Neural cell (in vitro differentiated cells): Measurements from ENCODE around the gene RARRES2. TPM values are rescaled to one million over a fixed set of nuclear protein-coding genes. Genes with fewer than 3 reads are reported as not detected.

Source experiments
- H2AFZ ChIP-seq: fragments of 200-600, 300-800 bp; sonication (generic), shearing (Covaris generic); 2 replicates; pipeline ENCODE4 v1.6.0; 2014; ENCODE audit warnings: low read depth, mild to moderate bottlenecking, antibody characterized with exemption, low read length, moderate library complexity
- H3F3A ChIP-seq: fragments of 200-600 bp; shearing (Covaris generic); 2 replicates; pipeline ENCODE4 v1.6.1; 2016; ENCODE audit warnings: mild to moderate bottlenecking, moderate library complexity, mixed read lengths, antibody characterized with exemption, low read length; ENCODE audit not compliant: insufficient read depth, poor library complexity, severe bottlenecking
- H3K27ac ChIP-seq: fragments of 200-600, 300-800 bp; sonication (generic), shearing (Covaris generic); 2 replicates; pipeline ENCODE4 v1.5.1; 2014; ENCODE audit warnings: mild to moderate bottlenecking, low read length, moderate library complexity
- H3K27me3 ChIP-seq: fragments of 300-800, 200-600 bp; sonication (generic), shearing (Covaris generic); 2 replicates; pipeline ENCODE4 v1.6.0; 2014; ENCODE audit warnings: mild to moderate bottlenecking, low read depth, low read length, moderate library complexity; ENCODE audit not compliant: insufficient read depth
- H3K36me3 ChIP-seq: fragments of 300-800, 200-600 bp; sonication (generic), shearing (Covaris generic); 2 replicates; pipeline ENCODE4 v1.5.1; 2014; ENCODE audit warnings: mild to moderate bottlenecking, antibody characterized with exemption, low read length, moderate library complexity; ENCODE audit not compliant: insufficient read depth
- H3K4me2 ChIP-seq: fragments of 300-800, 200-600 bp; sonication (generic), shearing (Covaris generic); 2 replicates; pipeline ENCODE4 v1.6.0; 2014; ENCODE audit warnings: mild to moderate bottlenecking, low read length
- H3K4me3 ChIP-seq: fragments of 300-800, 200-600 bp; sonication (generic), shearing (Covaris generic); 2 replicates; pipeline ENCODE4 v1.5.1; 2014; ENCODE audit warnings: mild to moderate bottlenecking, low read length, moderate library complexity
- H3K79me2 ChIP-seq: fragments of 200-600 bp; shearing (Covaris generic); replicated peaks from 2 replicates; pipeline ENCODE4 v1.6.0; 2014; ENCODE audit warnings: mild to moderate bottlenecking, low read length, moderate library complexity; ENCODE audit not compliant: insufficient read depth
- H3K9ac ChIP-seq: fragments of 300-800, 200-600 bp; sonication (generic), shearing (Covaris generic); 2 replicates; pipeline ENCODE4 v1.6.1; 2016; ENCODE audit warnings: mild to moderate bottlenecking, low read length, mixed read lengths
- H3K9me2 ChIP-seq: fragments of 200-600 bp; shearing (Covaris generic); 2 replicates; pipeline ENCODE4 v1.6.1; 2016; ENCODE audit warnings: mild to moderate bottlenecking, low read length, mixed read lengths; ENCODE audit not compliant: insufficient read depth
- H3K9me3 ChIP-seq: fragments of 200-600, 300-800 bp; sonication (generic), shearing (Covaris generic); 2 replicates; pipeline ENCODE4 v1.6.1; 2016; ENCODE audit warnings: mild to moderate bottlenecking, mixed run types, low read length, moderate library complexity, mixed read lengths
- H4K20me1 ChIP-seq: fragments of 200-600 bp; shearing (Covaris generic); 2 replicates; pipeline ENCODE4 v1.6.1; 2016; ENCODE audit warnings: mild to moderate bottlenecking, mixed run types; ENCODE audit not compliant: insufficient read depth
- EP300 ChIP-seq: fragments of 450-650 bp; conservative IDR thresholded peaks from 2 replicates; pipeline ENCODE4 v1.6.1; 2014; ENCODE audit warnings: antibody characterized with exemption, mild to moderate bottlenecking, moderate library complexity; ENCODE audit not compliant: poor library complexity, severe bottlenecking
- EZH2 ChIP-seq: fragments of 200-600, 300-800 bp; shearing (Covaris generic), sonication (generic); IDR thresholded peaks from 2 replicates; pipeline ENCODE4 v1.6.1; 2014; ENCODE audit warnings: antibody characterized with exemption, low read length, borderline replicate concordance, mild to moderate bottlenecking; ENCODE audit not compliant: insufficient read depth, poor library complexity, severe bottlenecking
- MXI1 ChIP-seq: fragments of 450-650 bp; conservative IDR thresholded peaks from 2 replicates; pipeline ENCODE4 v1.6.1; 2014; ENCODE audit warnings: antibody characterized with exemption, mild to moderate bottlenecking; ENCODE audit not compliant: poor library complexity, severe bottlenecking
- POLR2AphosphoS5 ChIP-seq: IDR thresholded peaks from 2 replicates; pipeline ENCODE4 v1.6.1; 2012
- RAD21 ChIP-seq: fragments of 450-650 bp; conservative IDR thresholded peaks from 2 replicates; pipeline ENCODE4 v1.6.1; 2014; ENCODE audit warnings: antibody characterized with exemption, mild to moderate bottlenecking, moderate library complexity
- REST ChIP-seq: IDR thresholded peaks from 2 replicates; pipeline ENCODE4 v1.6.1; 2012; ENCODE audit warnings: borderline replicate concordance
- SMC3 ChIP-seq: fragments of 450-650 bp; conservative IDR thresholded peaks from 2 replicates; pipeline ENCODE4 v1.6.1; 2014; ENCODE audit warnings: antibody characterized with exemption, mild to moderate bottlenecking, moderate library complexity; ENCODE audit not compliant: poor library complexity
- TAF1 ChIP-seq: IDR thresholded peaks from 2 replicates; pipeline ENCODE4 v1.6.1; 2012; ENCODE audit warnings: low read depth
- polyA plus RNA-seq: library from polyadenylated mRNA; depleted of rRNA; stranded (reverse); fragments of >200 nt; gene quantifications from 2 replicates; pipeline ENCODE4 v1.2.3, GENCODE V29; 2014
- TF ChIP-seq, protein P1 (sequence below): fragments of 450-650 bp; IDR thresholded peaks from 2 replicates; pipeline ENCODE4 v1.5.1; 2014; ENCODE audit warnings: antibody characterized with exemption, mild to moderate bottlenecking, moderate library complexity; ENCODE audit not compliant: poor library complexity, severe bottlenecking

The RARRES2 gene
- polyA plus RNA-seq, 1 donor from 2014 or later, result 0.71 TPM

DNA sequence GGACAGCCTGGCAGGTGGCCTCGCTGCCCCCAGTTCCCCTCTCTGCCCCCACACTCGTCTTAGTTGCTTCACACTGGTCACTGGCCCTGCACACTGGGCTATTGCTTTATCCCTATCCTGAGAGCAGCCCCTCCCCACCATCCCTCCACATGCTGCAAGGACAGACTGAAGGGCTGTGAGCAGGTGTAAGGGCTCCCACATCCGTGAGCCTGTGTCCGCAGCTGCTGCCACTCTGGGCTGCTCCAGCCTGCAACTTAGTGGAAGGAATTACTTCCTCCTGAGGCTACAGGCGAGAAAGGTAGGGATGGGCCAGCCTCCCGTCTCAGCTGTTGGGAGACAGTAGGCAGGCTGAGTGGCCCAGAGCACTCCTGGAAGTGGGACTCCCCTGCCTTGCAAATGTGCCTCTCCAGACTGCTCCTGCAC, 3.8 kb downstream of the RARRES2 start:
- H3K9me2 ChIP-seq, result no peaks in the 10 kb centered on the region
- no peaks in the 10 kb centered on the region for H4K20me1 ChIP-seq
- H2AFZ ChIP-seq, result no peak overlapping the region
- no peaks in the 10 kb centered on the region for H3K79me2 ChIP-seq
- H3K27me3 ChIP-seq, result peaks cover 37% of the 10 kb centered on the region
- no peak overlapping the region for H3K9ac ChIP-seq
- no peak overlapping the region for H3K27ac ChIP-seq
- H3K4me2 ChIP-seq, result no peak overlapping the region
- H3K4me3 ChIP-seq, result no peak overlapping the region
- no peaks in the 10 kb centered on the region for H3K9me3 ChIP-seq
- TF ChIP-seq MXI1 (no peak), POLR2AphosphoS5 (no peak), EP300 (no peak)
- TF ChIP-seq, protein P1, sequence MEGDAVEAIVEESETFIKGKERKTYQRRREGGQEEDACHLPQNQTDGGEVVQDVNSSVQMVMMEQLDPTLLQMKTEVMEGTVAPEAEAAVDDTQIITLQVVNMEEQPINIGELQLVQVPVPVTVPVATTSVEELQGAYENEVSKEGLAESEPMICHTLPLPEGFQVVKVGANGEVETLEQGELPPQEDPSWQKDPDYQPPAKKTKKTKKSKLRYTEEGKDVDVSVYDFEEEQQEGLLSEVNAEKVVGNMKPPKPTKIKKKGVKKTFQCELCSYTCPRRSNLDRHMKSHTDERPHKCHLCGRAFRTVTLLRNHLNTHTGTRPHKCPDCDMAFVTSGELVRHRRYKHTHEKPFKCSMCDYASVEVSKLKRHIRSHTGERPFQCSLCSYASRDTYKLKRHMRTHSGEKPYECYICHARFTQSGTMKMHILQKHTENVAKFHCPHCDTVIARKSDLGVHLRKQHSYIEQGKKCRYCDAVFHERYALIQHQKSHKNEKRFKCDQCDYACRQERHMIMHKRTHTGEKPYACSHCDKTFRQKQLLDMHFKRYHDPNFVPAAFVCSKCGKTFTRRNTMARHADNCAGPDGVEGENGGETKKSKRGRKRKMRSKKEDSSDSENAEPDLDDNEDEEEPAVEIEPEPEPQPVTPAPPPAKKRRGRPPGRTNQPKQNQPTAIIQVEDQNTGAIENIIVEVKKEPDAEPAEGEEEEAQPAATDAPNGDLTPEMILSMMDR, result no peak
- no peaks in the 10 kb centered on the region for H3K36me3 ChIP-seq
- H3F3A ChIP-seq, result no peaks in the 10 kb centered on the region

DNA sequence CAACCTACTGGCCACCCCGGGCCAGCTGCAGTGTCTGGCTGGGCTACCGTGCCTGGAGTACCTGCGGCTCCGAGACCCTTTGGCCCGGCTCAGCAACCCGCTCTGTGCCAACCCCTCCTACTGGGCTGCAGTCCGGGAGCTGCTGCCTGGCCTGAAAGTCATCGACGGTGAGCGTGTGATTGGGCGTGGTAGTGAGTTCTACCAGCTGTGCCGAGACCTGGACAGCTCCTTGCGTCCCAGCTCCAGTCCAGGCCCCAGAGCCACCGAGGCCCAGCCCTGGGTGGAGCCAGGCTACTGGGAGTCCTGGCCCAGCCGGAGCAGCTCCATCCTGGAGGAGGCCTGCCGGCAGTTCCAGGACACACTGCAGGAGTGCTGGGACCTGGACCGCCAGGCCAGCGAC, 4.2 kb downstream of the RARRES2 start:
- Histone ChIP-seq H3F3A (no peaks in the 10 kb centered on the region), H3K36me3 (no peaks in the 10 kb centered on the region), H3K9ac (no peak overlapping the region), H3K79me2 (no peaks in the 10 kb centered on the region), H3K27ac (no peak overlapping the region), H3K9me2 (no peaks in the 10 kb centered on the region), H3K9me3 (no peaks in the 10 kb centered on the region), H2AFZ (no peak overlapping the region), H3K4me2 (no peak overlapping the region), H3K27me3 (peaks cover 32% of the 10 kb centered on the region), H4K20me1 (no peaks in the 10 kb centered on the region), H3K4me3 (no peak overlapping the region)
- TF ChIP-seq RAD21 (no peak), REST (no peak), MXI1 (no peak), EZH2 (no peak), POLR2AphosphoS5 (no peak), EP300 (no peak), SMC3 (no peak), TAF1 (no peak)
- TF ChIP-seq, protein P1, result no peak
